ENCODE measurements around the gene ENOX1. TPM values are rescaled to one million over a fixed set of nuclear protein-coding genes. Genes with fewer than 3 reads are reported as not detected.

ENOX1 gene
- total and polyA plus RNA-seq, 2 donors (not counting 3 experiments of a cell fraction or from before 2014, with no cell fraction given): 0.17 to 0.97 TPM

DNA sequence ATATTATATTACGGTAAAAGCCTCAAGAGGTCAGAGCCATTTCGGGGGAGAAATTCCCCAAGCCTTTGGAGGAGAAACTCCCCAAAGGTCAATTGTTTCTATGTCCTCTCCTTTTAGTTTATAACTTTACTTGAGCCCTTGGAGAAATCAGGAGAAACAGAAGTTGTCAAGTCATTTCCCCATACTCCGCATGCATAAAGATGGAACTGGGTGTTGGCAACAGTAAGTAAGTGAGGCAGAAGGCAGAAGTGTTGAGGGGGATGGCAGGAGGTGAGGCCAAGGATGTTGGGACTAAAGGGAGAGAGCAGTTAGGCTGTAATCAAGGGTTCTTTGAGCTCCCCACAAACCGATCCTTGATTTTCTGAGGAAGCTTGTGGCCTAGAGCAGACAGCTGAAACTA, 307.9 kb downstream of the ENOX1 start:
- no peak overlapping the region for H3K4me2 ChIP-seq (ENCODE audit: insufficient read depth, low read length)
- ChIA-PET CTCF (no interaction called here), POLR2A (no interaction called here)
- H3K27ac ChIP-seq (ENCODE audit: insufficient read depth, low read depth, low read length): no peak overlapping the region
- H3K9me3 ChIP-seq (replicated peaks; ENCODE audit: control insufficient read depth, insufficient read depth, low read length): no peaks in the 10 kb centered on the region
- DNase-seq (ENCODE audit: low read depth, low spot score): no peak
- no TSS peak for BruUV-seq (replicated peaks)
- FAIRE-seq: no peak
- no peaks in the 10 kb centered on the region for H3K9me1 ChIP-seq (replicated peaks; ENCODE audit: control insufficient read depth, extremely low read depth, insufficient read depth, low read length)
- no peaks in the 10 kb centered on the region for H3K79me2 ChIP-seq (ENCODE audit: control insufficient read depth, insufficient read depth, low read length)
- H3K4me1 ChIP-seq (ENCODE audit: control insufficient read depth, extremely low read depth, insufficient read depth, low read length): peaks cover 2% of the 10 kb centered on the region
- no peaks in the 10 kb centered on the region for H3K27me3 ChIP-seq (ENCODE audit: control insufficient read depth in 2 of 2, insufficient read depth in 2 of 2, low read length in 2 of 2)
- H4K20me1 ChIP-seq (replicated peaks; ENCODE audit: control insufficient read depth, extremely low read depth, insufficient read depth, low read length): no peaks in the 10 kb centered on the region
- dilution Hi-C loops (cut with MboI; ENCODE audit: extremely low pct_ligation_motif_present, low sequenced_read_pairs): no loop called here
- no peak overlapping the region for H3K9ac ChIP-seq (replicated peaks; ENCODE audit: extremely low read depth, insufficient read depth, low read length)
- H3K36me3 ChIP-seq (ENCODE audit: control insufficient read depth in 2 of 2, extremely low read depth in 1 of 2, insufficient read depth in 2 of 2, low read length in 2 of 2): no peaks in the 10 kb centered on the region
- intact Hi-C loops (cut with micrococcal nuclease): no loop called here
- H2AFZ ChIP-seq (ENCODE audit: low read depth, low read length): no peak overlapping the region
- TF ChIP-seq POLR2AphosphoS5 (IDR thresholded peaks at IDR 0.05; ENCODE audit: insufficient read depth, low read depth, low read length): no peak
- TF ChIP-seq JUN (IDR thresholded peaks at IDR 0.05; ENCODE audit: borderline replicate concordance, insufficient read depth, insufficient read length, low read depth): no peak
- TF ChIP-seq POLR2A (IDR thresholded peaks at IDR 0.05; ENCODE audit: low read depth, low read length): no peak
- TF ChIP-seq MAX (IDR thresholded peaks at IDR 0.05; ENCODE audit: insufficient read depth, insufficient read length): no peak
- no peak for TF ChIP-seq MYC (IDR thresholded peaks at IDR 0.05; ENCODE audit: low read depth, low read length)
- no peak for TF ChIP-seq EZH2 (IDR thresholded peaks at IDR 0.05; ENCODE audit: borderline replicate concordance, low read depth, low read length, severe bottlenecking)
- no peak for TF ChIP-seq FOS (IDR thresholded peaks at IDR 0.05; ENCODE audit: borderline replicate concordance, insufficient read depth, low read length)
- no peak for TF ChIP-seq GATA2 (IDR thresholded peaks at IDR 0.05; ENCODE audit: insufficient read depth, insufficient read length, low read depth, low read length)
- no peak for TF ChIP-seq CTCF (IDR thresholded peaks at IDR 0.05; ENCODE audit: extremely low read depth in 1 of 2, insufficient read depth in 1 of 2, low read depth in 1 of 2, low read length in 2 of 2)
- H3K4me3 ChIP-seq (replicated peaks in 1 of 3; ENCODE audit: insufficient read depth in 1 of 3, low read depth in 1 of 3, low read length in 3 of 3): no peak overlapping the region
